DND-41 (cell line): ENCODE measurements around the gene ANKFN1.

Experiments
- EZH2 ChIP-seq: IDR thresholded peaks from 3 replicates; pipeline ENCODE4 v1.6.1; 2012; ENCODE audit warnings: borderline replicate concordance, low read depth, mild to moderate bottlenecking, moderate library complexity, low read length, inconsistent platforms; ENCODE audit not compliant: severe bottlenecking
- TF ChIP-seq, protein P1 (sequence below): IDR thresholded peaks from 2 replicates; pipeline ENCODE4 v1.5.1; 2012; ENCODE audit warnings: borderline replicate concordance, low read length, moderate library complexity, mild to moderate bottlenecking; ENCODE audit not compliant: poor library complexity, severe bottlenecking; ENCODE audit errors: extremely low read depth

GRCh38 chr17:56184650-56185049, 31.4 kb downstream of the ANKFN1 start:
- TF ChIP-seq, protein P1, sequence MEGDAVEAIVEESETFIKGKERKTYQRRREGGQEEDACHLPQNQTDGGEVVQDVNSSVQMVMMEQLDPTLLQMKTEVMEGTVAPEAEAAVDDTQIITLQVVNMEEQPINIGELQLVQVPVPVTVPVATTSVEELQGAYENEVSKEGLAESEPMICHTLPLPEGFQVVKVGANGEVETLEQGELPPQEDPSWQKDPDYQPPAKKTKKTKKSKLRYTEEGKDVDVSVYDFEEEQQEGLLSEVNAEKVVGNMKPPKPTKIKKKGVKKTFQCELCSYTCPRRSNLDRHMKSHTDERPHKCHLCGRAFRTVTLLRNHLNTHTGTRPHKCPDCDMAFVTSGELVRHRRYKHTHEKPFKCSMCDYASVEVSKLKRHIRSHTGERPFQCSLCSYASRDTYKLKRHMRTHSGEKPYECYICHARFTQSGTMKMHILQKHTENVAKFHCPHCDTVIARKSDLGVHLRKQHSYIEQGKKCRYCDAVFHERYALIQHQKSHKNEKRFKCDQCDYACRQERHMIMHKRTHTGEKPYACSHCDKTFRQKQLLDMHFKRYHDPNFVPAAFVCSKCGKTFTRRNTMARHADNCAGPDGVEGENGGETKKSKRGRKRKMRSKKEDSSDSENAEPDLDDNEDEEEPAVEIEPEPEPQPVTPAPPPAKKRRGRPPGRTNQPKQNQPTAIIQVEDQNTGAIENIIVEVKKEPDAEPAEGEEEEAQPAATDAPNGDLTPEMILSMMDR = no peak
- no peak for TF ChIP-seq EZH2
